NCI-H2196 (cell line): ENCODE results near the gene ABI3BP.
A peak's percentile ranks its signal among the peaks of the same experiment; 100 is the strongest.

ENCODE experiments used
- DNase-seq: peaks from one replicate; lab custom pipeline; 2025; ENCODE audit not compliant: unreplicated experiment; lab: John Stamatoyannopoulos, UW

ABI3BP gene

DNA sequence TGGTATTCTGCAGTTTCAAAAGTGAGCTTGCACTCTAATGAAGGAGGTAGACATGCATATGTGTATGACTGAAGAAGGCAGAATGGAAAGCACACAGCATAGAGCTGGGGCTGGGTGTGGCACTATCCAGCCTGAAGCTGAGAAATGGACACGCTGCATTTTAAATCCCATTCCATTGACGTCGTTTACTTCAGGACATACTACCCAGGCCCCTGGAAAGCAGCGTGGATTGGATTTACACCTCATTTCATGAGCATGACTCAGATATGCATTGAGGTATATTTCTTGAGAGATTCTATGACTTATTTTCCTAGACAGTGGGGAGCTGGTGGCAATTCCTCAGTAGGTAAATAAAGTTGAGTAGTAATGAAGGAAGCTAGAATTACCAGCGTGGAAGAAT is 101.4 kb downstream of the ABI3BP start:
- no peak for DNase-seq

DNA sequence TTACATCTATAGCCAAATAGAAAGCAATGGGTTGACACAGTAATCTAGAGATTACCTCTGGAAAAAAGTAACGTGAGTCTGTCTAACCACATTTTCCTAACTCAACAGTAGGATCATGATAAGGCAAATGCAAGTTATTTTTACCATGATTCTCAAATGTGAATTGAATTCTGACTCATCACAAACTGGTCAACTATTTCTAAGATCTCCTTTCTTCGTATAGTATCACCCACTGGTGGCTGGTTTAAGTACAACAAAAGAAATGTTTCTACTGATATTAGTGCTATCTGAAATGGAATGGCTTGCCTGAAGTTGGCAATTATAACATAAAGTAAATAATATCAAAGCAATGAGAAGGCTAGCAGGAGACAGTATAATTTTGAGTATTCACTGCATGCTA is 102.2 kb downstream of the ABI3BP start:
- no peak for DNase-seq

DNA sequence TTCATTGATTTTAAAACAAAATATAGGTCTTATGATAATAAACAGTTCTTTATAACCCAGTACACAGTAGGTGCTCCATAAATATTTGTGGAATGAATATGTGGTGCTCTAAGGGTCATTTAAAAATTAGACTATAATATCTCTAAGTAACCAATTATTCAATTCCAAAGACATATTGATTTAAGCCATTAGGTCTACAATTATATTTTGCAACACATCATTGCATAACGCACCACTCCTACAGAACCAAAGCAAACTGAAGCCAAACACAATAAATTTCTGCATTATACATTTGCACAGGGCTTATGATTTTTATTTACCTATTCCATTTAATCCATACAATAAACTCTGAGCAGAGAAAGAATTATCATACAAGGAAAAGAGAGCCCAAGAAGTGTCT is 104.3 kb downstream of the ABI3BP start:
- no peak for DNase-seq

- DNase-seq, result no peak
Observed at GRCh38 chr3:100882571-100882984, 110.6 kb downstream of the ABI3BP start.

- no peak for DNase-seq
Observed at GRCh38 chr3:100880845-100881244, 112.4 kb downstream of the ABI3BP start.

- DNase-seq, result no peak
Observed at GRCh38 chr3:100880072-100880471, 113.1 kb downstream of the ABI3BP start.

- DNase-seq, result no peak
Observed at GRCh38 chr3:100879195-100879810, 113.9 kb downstream of the ABI3BP start.

GRCh38 chr3:100877286-100877685 is 115.9 kb downstream of the ABI3BP start:
- DNase-seq, result no peak

DNA sequence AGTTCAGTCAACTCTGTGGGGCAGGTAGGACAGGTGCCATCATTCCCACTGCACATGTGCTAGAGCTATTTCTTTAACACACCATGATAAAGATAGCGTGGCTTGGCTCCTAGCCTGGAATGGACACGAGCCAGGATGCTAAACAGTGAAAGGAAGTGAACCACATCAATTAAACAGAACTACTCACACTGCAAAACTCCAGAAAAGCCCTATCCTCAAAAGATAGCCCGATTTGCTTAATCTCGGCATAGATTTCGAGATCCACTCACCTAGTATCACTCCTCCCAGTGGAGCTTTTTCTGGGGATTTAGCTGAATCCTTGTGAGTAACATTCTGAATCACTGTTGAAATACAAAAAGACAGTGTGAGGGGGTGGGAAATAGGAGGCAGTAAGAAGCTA is 118.0 kb downstream of the ABI3BP start:
- DNase-seq, result peak; percentile 45

- no peak for DNase-seq
Observed at GRCh38 chr3:100873611-100874010, 119.6 kb downstream of the ABI3BP start.

- no peak for DNase-seq
Observed at GRCh38 chr3:100871306-100871705, 121.9 kb downstream of the ABI3BP start.

- no peak for DNase-seq
Observed at GRCh38 chr3:100869787-100870186, 123.4 kb downstream of the ABI3BP start.

DNA sequence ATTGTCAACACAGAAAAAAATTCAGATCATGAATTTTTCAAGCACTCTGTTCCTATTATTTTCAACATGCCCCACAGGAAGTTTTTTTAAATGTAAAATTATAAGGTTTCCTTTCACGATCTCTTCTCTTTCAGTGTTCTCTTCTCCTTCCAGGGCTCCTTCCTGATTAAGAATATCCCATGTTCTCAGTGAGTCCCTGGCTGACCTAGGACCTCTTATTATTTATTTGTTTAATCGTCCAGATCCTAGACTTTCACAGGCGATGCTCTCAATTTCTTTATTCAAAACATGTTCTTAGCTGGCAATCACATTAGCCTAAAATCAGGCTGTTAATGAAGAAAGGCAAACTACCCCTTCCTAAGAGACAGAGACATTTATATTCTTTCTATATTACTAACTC is 124.3 kb downstream of the ABI3BP start:
- no peak for DNase-seq

DNA sequence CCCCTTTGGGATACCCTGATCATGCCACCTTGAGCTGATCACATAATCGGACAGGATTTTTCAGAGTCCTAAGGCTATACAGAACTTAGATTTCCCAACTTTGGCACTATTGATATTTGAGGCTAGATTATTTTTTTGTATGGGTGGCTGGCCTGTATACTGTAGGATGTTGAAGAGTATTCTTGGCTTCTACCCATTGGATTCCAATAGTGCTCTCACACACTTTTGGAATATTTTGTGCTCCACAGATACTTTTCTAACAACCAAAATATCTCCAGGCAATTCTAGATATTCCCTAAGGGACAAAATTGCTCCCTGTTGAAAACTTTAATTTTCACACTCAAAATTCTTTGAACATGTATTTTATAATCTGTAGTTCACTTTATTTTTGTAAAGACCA is 125.1 kb downstream of the ABI3BP start:
- DNase-seq, result no peak

DNA sequence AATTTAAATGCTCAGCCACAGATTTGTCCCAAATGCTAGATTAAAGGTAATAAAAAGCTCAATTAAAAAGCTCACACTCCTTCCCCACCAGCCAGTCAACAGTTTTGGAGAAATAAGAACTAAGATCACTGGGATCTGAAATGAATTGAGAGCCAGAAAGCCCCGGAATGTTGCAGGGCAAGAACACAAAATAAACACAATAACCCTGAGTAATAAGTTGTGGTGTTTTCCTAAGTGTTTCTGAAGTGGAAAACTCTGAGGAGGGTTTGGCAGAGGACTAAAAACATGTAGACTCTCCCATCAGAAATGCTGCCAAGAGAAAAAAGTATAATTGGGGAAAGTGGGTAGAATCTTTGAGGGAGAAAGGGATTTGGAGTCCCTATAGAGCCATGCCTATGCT is 127.8 kb downstream of the ABI3BP start:
- DNase-seq, result peak; percentile 8

DNA sequence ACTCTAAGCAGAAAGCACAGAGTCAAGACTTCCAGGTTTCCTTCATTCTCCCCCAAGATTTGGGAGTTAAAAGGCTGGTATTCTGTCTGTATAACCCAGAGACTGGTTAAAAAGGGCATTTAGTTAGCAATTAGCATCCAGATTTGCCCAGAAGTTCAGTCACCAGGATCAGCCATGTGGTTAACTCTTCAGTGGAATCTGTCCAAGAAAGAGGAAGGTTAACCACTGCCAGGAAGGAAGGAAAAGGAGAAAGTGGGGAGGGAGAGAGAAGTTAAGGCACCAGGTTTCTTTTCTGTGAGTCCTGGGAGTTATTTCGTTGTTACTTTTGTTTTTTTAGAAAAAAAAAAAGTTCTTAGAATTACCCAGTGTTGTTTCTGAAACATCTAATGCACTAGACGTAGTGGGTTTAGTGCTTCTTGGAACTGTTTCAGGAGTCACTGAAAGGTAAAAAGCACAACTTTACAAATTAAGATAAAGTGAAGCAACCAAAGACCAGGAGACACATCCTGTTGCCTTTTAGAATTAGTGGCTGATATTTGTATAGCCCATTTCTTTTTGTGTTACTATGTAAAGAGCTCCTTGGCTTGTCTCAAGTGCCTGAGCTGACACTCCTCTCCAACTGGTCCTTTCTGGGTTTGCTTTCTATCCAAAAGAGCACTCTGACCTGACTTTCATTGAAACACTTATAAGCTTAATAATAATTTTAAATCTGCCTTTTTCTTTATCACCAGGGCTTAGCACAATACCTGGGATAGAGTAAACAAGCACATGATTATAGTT is 128.6 kb downstream of the ABI3BP start:
- no peak for DNase-seq

DNA sequence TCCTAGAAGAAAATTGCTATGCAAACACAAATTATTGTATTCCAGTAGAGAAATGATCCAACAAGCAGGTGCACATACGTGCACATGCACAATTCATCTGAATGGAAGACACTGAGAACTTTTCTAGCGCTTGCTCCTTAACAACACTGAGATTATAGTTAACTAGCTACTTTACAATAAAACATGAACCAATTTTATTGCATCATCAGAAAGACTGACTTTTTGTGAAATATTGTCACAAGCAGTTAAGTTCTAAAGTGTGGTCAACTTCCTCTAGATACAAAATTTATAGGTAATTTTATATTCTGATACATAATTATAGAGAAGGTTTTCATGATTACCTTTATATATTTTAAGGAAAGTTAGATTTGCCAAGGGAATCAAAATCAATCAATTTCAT is 135.4 kb downstream of the ABI3BP start:
- no peak for DNase-seq

- DNase-seq, result no peak
Observed at GRCh38 chr3:100856821-100857220, 136.4 kb downstream of the ABI3BP start.

- no peak for DNase-seq
Observed at GRCh38 chr3:100852840-100853239, 140.4 kb downstream of the ABI3BP start.

GRCh38 chr3:100850701-100851100 is 142.5 kb downstream of the ABI3BP start:
- DNase-seq, result no peak

DNA sequence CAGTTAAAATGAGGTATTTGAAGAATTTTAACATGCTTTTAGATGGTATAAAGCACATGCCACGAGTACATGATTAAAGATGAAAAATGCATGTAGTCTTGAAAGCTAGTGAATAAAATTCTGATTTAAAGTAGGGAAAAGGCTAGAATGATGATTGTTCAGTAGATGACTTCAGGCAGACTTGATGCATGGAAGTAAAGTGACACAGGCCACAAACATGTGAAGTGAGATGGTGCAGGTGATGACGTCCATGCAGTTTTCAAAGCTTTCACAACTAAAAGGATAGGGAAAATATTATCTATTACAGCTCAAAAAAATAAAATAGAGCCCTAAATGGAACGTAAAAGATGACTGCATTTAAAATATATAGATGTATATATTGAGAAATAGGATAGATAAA is 143.1 kb downstream of the ABI3BP start:
- no peak for DNase-seq

DNA sequence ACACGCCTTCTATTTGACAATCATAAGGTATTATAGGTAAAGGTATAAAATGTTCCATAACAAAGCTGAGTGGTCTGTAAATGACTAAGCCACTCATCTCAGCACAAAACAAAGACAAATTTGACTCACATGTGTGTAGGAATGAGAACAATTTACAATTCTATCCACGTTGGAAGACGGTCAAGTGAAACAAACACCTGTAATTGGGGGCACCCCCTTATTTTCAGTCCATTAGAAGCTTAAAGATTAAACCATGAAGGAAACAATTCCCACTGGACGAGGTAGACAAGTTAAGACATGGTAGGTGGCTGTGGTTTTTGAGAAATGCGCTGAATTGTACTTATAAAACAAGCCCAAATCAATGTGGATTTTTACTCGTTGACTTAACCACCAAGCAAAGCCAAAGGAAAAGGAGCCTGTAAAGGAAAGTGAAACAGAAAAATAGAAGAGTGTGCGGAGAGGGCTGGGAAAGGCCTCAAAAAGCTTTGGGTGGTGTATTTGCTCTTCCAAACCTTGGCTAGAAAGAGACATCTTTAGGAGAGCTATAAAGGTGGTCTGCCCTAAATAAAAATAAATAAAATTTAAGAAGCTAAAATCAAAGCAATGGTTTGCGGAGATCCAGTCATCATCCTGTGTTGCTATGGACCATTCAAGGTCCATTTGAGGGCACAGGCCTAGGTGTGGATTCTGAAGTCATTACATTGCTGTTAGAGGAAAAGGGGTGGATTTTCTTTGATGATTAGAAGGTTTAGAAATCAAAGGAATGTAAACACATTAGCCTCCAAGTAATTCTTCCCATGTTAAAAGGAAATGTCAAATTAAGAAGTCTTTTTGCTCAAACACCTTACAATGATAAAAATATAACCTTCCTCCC is 148.9 kb downstream of the ABI3BP start:
- no peak for DNase-seq
